Body of pancreas (tissue), 4 donors: ENCODE measurements around the gene RETN.

Experiments used
- POLR2A ChIP-seq, 3 donors: fragments of 450-650 bp; IDR thresholded peaks; one replicate each; pipeline ENCODE4 v1.6.1; 2016; ENCODE audit warnings: antibody characterized with exemption in 3 of 3, mild to moderate bottlenecking in 2 of 3
- TF ChIP-seq, protein P1 (sequence below), 7 experiments: fragments of 450-650 bp in 4 of 7; fragments of 200-600 bp in 3 of 7; sonication (generic) in 3 of 7; IDR thresholded peaks; one replicate each; pipeline ENCODE4 v1.5.1; 2016 to 2019; ENCODE audit warnings: antibody characterized with exemption in 7 of 7

DNA sequence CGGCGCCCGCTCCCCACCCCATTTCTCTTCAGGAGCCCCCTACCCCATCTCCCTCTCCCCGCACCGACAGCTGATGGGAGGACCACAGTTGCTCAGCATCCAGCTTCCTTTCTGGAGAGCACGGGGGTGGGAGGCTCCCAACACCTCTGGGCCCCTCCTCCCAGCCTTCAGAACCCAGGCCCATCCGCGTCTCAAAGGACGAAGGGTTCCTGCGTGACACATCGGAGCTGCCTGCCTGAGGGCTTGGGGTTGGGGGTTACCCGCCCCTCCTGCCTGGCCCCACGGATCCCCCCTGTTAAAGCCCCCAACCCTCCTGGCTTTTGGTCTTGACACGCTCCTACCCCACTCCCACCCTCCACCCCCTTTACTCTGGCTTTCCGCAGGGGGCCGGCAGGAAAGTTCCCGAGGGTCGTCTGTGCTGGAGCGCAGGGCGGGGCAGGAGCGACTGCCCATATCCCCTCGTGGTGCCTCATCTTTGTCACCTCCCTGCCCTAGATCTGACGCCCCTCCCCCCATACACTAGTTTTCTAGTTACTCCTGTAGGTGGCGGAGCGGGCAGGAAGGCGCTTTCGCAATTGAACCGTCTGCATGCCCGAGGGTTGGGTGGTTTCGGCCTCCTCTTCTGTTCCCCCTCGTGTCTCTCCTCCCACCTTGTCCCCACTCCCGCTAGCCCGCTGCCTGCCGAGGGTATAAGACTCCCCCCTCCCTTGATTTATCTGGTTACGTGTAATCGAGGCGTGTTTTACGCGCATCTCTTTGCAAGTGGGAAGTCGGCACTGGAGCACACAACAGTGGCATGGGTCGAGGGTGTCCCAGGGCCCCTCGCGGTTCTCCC lies 12.7 kb downstream of the RETN start:
- no peak for TF ChIP-seq POLR2A (IDR thresholded peaks at IDR 0.05)
- TF ChIP-seq, protein P1, sequence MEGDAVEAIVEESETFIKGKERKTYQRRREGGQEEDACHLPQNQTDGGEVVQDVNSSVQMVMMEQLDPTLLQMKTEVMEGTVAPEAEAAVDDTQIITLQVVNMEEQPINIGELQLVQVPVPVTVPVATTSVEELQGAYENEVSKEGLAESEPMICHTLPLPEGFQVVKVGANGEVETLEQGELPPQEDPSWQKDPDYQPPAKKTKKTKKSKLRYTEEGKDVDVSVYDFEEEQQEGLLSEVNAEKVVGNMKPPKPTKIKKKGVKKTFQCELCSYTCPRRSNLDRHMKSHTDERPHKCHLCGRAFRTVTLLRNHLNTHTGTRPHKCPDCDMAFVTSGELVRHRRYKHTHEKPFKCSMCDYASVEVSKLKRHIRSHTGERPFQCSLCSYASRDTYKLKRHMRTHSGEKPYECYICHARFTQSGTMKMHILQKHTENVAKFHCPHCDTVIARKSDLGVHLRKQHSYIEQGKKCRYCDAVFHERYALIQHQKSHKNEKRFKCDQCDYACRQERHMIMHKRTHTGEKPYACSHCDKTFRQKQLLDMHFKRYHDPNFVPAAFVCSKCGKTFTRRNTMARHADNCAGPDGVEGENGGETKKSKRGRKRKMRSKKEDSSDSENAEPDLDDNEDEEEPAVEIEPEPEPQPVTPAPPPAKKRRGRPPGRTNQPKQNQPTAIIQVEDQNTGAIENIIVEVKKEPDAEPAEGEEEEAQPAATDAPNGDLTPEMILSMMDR (IDR thresholded peaks at IDR 0.05) = peak in 6 of 7 experiments; percentile 37 to 73 (median 60)
